Measurements from ENCODE around the gene CRTC3. TPM values are rescaled to one million over a fixed set of nuclear protein-coding genes. Genes with fewer than 3 reads are reported as not detected.

Gene CRTC3
- total and polyA plus RNA-seq, 2 of the 13 experiments (the other 11 are each of a cell fraction or from before 2014, with no cell fraction given): 8.4 to 11.8 TPM

DNA sequence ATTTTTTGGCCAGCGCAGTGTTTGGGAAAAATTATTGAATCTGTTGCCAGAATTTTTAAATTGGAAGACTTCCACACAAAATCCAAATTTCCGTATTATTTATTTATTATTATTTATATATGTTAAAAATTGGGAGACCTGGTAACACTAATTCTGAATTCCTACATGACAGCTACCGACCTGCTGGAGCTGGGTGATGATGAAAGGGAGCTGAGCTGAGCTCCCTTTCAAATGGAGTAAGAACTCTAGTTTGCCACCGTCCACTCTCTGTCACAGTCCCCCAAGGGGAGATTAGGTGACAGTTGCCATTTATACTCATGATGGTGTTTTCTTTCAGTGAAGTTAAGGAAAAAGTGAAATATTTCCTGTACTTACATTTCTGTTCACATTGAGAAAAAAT lies 1.4 kb downstream of the CRTC3 start:
- Histone ChIP-seq H3K79me2 (ENCODE audit: insufficient read depth, low read length) (peaks cover 17% of the 10 kb centered on the region), H2AFZ (ENCODE audit: low read length) (no peak overlapping the region), H3K4me2 (ENCODE audit: low read depth, low read length) (peak overlapping the region; percentile 97), H3K27ac (ENCODE audit: extremely low read length, insufficient read depth, low read length) (no peak overlapping the region), H3K4me3 (replicated peaks in 1 of 3; ENCODE audit: insufficient read depth in 1 of 3, low read depth in 2 of 3, low read length in 3 of 3) (peak overlapping the region; percentile 81 to 89 (median 86)), H3K9ac (ENCODE audit: insufficient read depth, low read depth, low read length) (no peak overlapping the region), H3K4me1 (ENCODE audit: insufficient read depth, low read length) (peaks cover 46% of the 10 kb centered on the region), H3K9me3 (ENCODE audit: low read length) (no peaks in the 10 kb centered on the region), H3K36me3 (replicated peaks in 1 of 2; ENCODE audit: control insufficient read depth in 1 of 2, insufficient read depth in 2 of 2, low read length in 2 of 2) (no peaks in the 10 kb centered on the region), H3K27me3 (ENCODE audit: control insufficient read depth in 1 of 2, insufficient read depth in 2 of 2, low read length in 2 of 2) (peaks cover 0 to 7% of the 10 kb centered on the region in 2 experiments; a peak in 2 of 5 replicates), H4K20me1 (ENCODE audit: insufficient read depth, low read length) (no peaks in the 10 kb centered on the region)
- TF ChIP-seq STAG1 (CRISPR knock-in tag; IDR thresholded peaks at IDR 0.05) (no peak), CHD4 (IDR thresholded peaks at IDR 0.05; ENCODE audit: borderline replicate concordance, low read length) (no peak), HNF4A (CRISPR knock-in tag; IDR thresholded peaks at IDR 0.05) (no peak), RFX3 (CRISPR knock-in tag; IDR thresholded peaks at IDR 0.05) (no peak), ZNF124 (CRISPR knock-in tag; IDR thresholded peaks at IDR 0.05) (no peak), ZNF138 (CRISPR knock-in tag; IDR thresholded peaks at IDR 0.05; ENCODE audit: low read depth) (no peak), RELA (CRISPR knock-in tag; IDR thresholded peaks at IDR 0.05) (no peak), NFYB (CRISPR knock-in tag; IDR thresholded peaks at IDR 0.05) (no peak)
- TF ChIP-seq, protein P1, sequence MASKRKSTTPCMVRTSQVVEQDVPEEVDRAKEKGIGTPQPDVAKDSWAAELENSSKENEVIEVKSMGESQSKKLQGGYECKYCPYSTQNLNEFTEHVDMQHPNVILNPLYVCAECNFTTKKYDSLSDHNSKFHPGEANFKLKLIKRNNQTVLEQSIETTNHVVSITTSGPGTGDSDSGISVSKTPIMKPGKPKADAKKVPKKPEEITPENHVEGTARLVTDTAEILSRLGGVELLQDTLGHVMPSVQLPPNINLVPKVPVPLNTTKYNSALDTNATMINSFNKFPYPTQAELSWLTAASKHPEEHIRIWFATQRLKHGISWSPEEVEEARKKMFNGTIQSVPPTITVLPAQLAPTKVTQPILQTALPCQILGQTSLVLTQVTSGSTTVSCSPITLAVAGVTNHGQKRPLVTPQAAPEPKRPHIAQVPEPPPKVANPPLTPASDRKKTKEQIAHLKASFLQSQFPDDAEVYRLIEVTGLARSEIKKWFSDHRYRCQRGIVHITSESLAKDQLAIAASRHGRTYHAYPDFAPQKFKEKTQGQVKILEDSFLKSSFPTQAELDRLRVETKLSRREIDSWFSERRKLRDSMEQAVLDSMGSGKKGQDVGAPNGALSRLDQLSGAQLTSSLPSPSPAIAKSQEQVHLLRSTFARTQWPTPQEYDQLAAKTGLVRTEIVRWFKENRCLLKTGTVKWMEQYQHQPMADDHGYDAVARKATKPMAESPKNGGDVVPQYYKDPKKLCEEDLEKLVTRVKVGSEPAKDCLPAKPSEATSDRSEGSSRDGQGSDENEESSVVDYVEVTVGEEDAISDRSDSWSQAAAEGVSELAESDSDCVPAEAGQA (IDR thresholded peaks at IDR 0.05; ENCODE audit: low read depth): no peak
- TF ChIP-seq, protein P1 (CRISPR knock-in tag; IDR thresholded peaks at IDR 0.05; ENCODE audit: borderline replicate concordance): no peak
- TF ChIP-seq, protein P2, sequence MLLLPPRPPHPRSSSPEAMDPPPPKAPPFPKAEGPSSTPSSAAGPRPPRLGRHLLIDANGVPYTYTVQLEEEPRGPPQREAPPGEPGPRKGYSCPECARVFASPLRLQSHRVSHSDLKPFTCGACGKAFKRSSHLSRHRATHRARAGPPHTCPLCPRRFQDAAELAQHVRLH (CRISPR knock-in tag; IDR thresholded peaks at IDR 0.05; ENCODE audit: borderline replicate concordance, low read depth): no peak
- TF ChIP-seq, protein P3, sequence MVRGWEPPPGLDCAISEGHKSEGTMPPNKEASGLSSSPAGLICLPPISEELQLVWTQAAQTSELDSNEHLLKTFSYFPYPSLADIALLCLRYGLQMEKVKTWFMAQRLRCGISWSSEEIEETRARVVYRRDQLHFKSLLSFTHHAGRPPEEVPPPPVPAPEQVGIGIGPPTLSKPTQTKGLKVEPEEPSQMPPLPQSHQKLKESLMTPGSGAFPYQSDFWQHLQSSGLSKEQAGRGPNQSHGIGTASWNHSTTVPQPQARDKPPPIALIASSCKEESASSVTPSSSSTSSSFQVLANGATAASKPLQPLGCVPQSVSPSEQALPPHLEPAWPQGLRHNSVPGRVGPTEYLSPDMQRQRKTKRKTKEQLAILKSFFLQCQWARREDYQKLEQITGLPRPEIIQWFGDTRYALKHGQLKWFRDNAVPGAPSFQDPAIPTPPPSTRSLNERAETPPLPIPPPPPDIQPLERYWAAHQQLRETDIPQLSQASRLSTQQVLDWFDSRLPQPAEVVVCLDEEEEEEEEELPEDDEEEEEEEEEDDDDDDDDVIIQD (CRISPR knock-in tag; IDR thresholded peaks at IDR 0.05; ENCODE audit: low read depth): no peak
- TF ChIP-seq, protein P4, sequence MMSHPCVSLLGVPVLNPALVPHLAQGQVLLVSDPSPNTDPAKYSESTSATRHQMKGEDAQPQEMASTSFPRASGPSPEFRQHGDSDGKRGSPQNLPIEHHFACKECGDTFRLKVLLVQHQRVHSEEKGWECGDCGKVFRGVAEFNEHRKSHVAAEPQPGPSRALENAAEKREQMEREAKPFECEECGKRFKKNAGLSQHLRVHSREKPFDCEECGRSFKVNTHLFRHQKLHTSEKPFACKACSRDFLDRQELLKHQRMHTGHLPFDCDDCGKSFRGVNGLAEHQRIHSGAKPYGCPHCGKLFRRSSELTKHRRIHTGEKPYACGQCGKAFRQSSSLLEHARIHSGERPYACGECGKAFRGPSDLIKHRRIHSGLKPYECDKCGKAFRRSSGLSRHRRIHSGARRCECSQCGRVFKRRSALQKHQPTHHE (CRISPR knock-in tag; IDR thresholded peaks at IDR 0.05; ENCODE audit: borderline replicate concordance): no peak
- ChIA-PET CTCF (ENCODE audit: low intra/inter-chr PET ratio, low total read pairs) (no interaction called here), POLR2A (interaction anchor here (0.8 to 1.0 kb wide), 2 partner anchors 9 to 143 kb away, joined by 3 to 4 read pairs; partner anchors contain the start of gene IQGAP1)
- DNase-seq (ENCODE audit: low spot score) (no peak), FAIRE-seq (no peak), ATAC-seq (no peak)
- 43% methylated on average over 4 of the region's 4 CpGs for WGBS (ENCODE audit: low lambda C conversion rate)
- intact Hi-C loops (cut with micrococcal nuclease; ENCODE audit: unreplicated experiment) (no loop called here), in situ Hi-C loops (cut with HindIII; ENCODE audit: extremely low pct_ligation_motif_present, low pct_unique_long_range_greater_than_20kb) (no loop called here)
- no TSS peak for BruUV-seq (replicated peaks)
